ENCODE results near the gene OR2T35.

The OR2T35 gene

DNA sequence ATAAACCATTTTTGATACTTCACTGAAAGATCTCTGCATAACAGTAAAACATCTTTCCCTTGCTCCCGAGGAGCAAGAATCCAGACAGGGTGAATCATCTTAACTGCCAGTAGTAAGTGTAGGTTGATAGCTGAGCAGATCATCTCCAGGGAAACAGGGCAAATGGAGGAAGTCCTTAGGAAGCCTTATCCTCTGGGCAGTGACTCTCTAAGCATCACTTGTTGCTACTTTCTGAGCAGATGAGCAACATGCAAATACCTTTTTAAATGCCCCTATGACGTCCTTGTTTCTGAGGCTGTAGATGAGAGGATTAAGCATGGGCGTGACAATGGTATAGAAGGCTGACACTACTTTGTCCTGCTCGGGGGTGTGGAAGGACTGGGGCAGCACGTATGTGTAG lies 19.1 kb downstream of the OR2T35 start:
- DNase-seq (ENCODE audit: low spot score), result no peak

GRCh38 chr1:248625166-248625565 lies 19.9 kb downstream of the OR2T35 start:
- no peak for DNase-seq (ENCODE audit: low spot score)

GRCh38 chr1:248622570-248623001 lies 22.5 kb downstream of the OR2T35 start:
- peak; percentile 42 for DNase-seq (ENCODE audit: low spot score)

DNA sequence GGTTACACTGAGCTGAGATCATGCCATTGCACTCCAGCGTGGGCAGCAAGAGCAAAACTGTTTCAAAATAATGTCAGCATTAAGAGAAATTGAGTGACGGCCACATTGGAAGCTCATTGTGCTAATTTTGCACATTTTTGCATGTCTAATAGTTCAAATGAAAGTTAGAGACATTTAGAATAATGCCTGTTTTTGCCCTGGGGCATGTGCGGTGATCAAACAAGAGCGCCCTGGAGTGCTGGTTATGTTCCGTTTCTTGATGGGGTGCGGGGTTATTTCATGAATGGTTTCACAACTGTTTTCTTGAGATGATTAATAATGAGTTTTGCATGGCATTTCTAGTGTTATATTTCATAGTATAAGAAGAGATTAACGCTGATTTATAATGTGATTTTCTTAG lies 23.3 kb downstream of the OR2T35 start:
- DNase-seq (ENCODE audit: low spot score), result no peak

DNA sequence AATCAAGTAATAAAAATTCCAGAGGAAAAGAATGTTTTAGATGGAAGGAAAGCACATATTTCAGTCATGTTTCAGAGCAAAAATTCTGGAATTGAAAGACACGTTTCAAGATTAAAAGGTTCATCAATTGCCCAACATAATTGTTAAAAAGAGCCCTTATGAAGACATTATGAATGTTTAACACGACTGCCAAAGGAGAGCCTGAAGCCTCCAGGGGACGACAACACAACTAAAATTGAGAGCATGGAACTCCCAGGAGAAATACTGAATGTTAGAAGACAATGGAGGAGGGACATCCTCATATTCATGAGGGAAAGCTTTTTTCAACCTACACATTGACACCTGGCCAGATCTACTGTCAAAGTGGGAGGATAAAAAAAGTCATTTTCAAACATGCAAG lies 26.2 kb downstream of the OR2T35 start:
- DNase-seq (ENCODE audit: low spot score), result peak; percentile 59

- no peak for DNase-seq (ENCODE audit: low spot score)
These were observed 27.0 kb downstream of the OR2T35 start for GRCh38 chr1:248618119-248618518.

DNA sequence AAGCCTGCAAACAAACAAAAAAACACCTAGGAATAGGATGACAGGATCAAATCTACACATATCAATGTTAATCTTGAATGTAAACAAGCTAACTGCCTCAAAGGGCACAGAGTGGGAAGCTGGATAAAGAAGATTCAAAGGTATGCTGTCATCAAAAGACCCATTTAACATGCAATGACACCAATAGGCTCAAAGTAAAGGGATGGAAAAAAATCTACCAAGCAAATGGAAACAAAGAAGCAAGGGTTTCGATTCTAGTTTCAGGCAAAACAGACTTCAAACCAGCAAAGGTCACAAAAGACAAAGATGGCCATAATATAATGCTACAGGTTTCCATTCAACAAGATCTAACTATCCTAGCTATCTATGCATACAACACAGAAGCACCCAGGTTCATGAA lies 31.3 kb downstream of the OR2T35 start:
- DNase-seq (ENCODE audit: low spot score), result no peak

- DNase-seq (ENCODE audit: low spot score), result no peak
These were observed 33.1 kb downstream of the OR2T35 start for GRCh38 chr1:248611883-248612414.

DNA sequence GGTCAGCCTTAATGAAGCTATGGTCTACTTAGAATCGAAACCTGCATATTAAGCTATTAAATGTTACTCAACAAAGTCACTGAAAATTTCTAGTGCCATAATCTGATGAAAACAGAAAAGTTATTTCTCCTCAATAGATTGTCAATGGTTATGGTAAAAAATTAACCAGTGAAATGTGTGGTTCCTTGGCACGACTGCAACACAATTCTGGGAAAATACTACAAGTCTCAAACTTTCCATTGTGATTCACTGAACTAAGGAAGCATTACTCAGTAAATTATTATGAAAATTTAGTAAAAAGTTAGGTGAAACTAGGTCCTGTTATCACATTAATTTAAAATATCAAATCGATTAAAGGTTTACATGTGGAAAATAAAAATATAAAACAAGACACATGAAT lies 34.8 kb downstream of the OR2T35 start:
- DNase-seq (ENCODE audit: low spot score), result no peak

DNA sequence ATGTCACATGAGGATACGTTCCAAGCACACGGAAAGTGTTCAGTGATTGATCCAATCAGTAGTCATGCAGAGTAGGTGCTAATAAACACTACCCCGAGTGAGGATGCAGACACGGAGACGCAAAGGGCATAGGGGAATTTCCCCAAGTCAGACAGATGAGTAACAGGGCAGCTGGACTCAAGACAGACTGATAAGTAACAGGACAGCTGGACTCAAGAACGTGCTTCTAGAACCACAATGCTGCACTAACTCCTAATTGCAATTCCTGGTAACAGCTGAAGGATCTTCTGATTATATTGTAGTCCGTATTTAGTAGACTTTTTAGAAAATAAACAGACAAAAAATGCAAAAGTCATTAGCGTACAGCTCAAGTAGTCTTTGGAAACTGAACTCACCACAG lies 45.7 kb downstream of the OR2T35 start:
- no peak for DNase-seq (ENCODE audit: low spot score)

DNA sequence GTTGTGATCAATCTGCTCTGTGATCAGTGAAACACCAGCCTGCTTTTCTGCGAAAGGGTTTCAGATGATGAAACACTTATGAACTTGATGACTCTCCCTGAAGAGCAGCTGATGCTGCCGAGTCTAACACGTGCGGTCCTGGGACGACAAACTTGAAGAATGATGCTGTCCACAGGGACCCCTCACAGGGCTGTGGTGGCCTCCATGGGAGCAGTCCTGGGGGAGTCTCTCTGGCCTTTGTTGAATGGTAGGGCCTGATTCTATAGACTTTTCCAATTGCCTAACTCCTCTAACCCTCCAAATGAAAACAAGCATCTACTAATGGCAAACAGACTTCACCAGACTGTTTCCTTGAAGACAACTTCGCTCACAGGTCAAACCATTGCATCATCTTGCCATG lies 47.5 kb downstream of the OR2T35 start, which contains the start of gene OR2T10:
Gene OR2T10 (minus strand): TSS at position 112 of the 400 bp plus-strand sequence. CDS start 3,932 bp downstream, outside the sequence.
- no peak for DNase-seq (ENCODE audit: low spot score)

DNA sequence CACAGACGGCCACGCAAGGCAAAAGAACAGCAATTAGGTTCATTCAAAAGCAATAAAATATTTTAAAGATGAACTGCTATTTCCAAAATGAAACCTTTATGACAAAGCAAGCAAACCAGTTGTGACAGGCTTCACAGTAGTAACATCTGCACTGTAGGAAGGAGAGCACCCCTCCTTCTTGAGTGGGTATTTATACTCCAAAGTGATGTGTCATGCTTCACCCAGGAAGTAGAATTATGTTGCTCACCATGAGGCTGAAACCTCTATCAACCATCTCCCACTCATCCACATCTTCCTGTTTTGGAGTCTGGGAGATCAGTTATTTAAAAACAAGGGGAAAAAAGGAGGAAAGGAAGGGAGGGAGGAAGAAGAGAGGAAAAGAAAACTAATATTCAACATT lies 48.5 kb downstream of the OR2T35 start:
- DNase-seq (ENCODE audit: low spot score), result no peak

- no peak for DNase-seq (ENCODE audit: low spot score)
These were observed 51.9 kb downstream of the OR2T35 start for GRCh38 chr1:248593226-248593625.

DNA sequence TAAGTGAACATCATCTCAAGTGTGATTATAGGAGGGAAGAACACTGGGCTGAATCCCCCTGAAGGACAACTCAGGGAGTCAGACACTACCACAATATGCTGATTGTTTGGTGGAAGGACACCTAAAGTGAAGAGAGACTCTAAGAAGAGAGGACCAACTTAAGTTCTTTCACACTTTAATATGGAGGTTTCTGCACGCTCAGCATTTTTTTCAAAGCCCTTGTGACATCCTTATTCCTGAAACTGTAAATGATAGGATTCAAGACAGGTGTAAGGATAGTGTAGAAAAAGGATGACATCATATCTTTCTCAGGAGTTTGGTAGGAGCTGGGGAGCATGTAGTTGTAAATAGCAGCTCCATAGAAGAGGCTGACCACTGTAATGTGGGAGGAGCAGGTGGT lies 52.4 kb downstream of the OR2T35 start:
- no peak for DNase-seq (ENCODE audit: low spot score)

GRCh38 chr1:248590055-248590454 lies 55.0 kb downstream of the OR2T35 start:
- no peak for DNase-seq (ENCODE audit: low spot score)

GRCh38 chr1:248589334-248589733 lies 55.7 kb downstream of the OR2T35 start:
- DNase-seq (ENCODE audit: low spot score), result no peak

All from pons (tissue), 1 donor.